GM18909 (cell line): ENCODE measurements around the gene NAA35.

Experiments used
- ATAC-seq: cut with Tn5 transposase; IDR thresholded peaks from one replicate; pipeline ENCODE4 v1.9.1; 2021; ENCODE audit warnings: mild to moderate bottlenecking; ENCODE audit not compliant: unreplicated experiment, poor library complexity

Gene NAA35

DNA sequence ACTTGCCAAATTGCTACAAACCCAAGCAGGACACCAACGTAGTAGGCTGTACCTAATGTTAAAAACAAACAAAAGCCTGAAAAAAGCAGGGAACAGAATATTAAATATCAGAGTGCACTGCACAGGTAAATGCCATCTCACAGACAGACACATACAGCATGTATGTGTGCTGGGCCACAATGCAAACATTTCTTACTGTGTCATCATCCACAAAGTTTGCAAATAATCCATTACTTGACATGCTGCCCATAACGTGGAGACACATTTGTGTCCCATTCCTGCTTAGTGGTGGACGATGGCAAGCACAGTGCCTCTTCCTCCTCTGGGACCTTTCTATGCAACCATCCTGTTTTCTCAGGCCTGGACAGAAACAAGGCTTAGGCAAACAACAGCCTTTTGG lies 113.7 kb downstream of the NAA35 start:
- no peak for ATAC-seq

GRCh38 chr9:86057491-86057890 lies 116.5 kb downstream of the NAA35 start:
- ATAC-seq: no peak

GRCh38 chr9:86061972-86062739 lies 121.2 kb downstream of the NAA35 start:
- no peak for ATAC-seq

DNA sequence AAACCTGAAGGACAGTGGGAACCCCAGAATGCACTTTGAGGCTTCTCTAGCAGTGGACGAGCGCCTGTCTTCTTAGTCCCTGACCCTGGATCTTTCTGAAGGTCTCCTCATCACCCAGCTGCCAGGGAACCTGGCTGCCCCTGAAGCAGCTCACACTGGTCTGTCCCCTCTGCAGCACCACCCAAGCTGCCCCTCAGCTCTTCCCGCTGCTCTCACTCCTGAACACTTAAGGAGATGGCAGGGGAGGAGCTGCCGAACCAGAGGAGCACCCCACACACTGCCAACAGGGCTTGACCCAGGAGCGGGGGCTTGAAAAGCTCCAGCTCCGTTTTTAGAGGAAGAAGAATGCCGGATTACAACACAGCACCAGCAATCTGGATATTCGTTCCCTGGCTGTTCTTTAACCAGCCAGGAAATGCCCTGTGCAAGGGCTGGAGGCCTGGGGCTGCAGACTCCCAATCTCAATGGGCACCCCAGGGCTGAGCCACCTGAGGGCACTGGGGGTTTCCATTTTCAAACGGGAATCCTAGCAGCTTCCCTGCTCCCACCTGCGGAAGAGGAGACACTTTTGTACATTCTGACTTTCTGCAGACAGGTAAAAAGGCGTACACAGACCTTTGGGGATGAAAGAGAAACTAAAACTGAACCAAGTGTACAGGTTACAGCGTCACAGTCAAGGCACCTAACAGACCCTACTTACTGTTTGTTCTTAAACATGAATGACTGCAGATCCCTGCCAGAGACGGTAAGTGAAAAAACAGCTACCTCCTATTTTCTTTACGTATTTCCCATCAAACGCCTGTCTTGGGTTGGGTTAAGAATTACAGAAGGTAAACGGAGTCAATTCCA lies 122.1 kb downstream of the NAA35 start:
- ATAC-seq: no peak

DNA sequence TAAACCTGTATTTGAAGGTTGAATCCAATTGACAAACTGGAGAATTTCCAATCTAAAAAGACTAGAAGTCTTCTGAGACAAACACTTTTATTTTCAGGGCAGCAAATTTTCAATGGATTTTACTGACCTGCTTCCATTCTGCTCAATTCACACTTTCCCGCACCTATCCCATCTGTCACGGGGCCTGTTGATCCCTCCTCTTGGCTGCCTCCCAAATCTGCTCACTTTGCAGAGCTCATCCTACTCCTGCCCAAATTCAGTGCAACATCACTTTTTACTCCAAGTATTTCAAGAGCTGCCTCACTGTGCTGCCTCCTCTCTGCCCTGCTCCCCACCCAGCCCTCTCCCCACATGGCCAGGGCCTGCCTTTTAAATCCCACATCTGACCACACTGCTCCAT lies 123.3 kb downstream of the NAA35 start:
- no peak for ATAC-seq

DNA sequence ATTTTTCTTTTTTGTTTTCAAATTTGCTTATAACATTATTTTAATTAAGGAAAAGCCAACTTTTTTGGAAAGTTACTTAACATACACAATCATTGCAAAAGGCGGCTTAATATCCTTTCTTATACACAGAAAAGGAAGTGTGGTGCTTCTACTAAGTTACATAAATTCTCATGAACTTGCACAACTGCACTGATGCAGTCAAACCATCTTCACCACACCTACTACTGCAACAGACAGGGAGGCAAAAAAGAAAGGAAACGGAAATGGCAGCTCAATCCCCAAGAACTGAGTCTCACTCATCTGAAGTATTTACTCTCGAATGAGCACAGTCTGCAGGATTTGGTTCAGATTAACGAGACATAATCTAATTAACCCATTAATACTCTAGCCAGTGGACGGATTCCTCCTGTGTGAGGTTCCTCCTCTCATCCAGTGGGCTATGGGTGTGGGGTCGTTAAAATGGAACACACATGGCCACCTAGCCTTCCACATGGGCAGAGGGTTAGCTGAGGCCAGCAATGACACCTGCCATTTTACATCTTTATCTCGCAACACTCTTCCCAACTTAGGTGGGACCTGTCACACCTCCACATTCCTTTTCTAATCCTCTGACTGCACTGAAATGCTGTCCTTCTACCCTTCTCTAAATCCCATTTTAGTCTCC lies 128.4 kb downstream of the NAA35 start:
- ATAC-seq: no peak
